GM23338 (cell line): ENCODE data around the gene PCLAF. TPM values are rescaled to one million over a fixed set of nuclear protein-coding genes. Genes with fewer than 3 reads are reported as not detected.

Source experiments
- ATAC-seq: fragments of 200-7000 bp; cut with Tn5 transposase; 3 replicates; pipeline ENCODE4 v1.9.1; 2020
- DNase-seq: peaks from one replicate; pipeline ENCODE4 v3.0.0-alpha.2; 2015; ENCODE audit warnings: low spot score
- H2AFZ ChIP-seq: fragments of 200-600 bp; sonication (generic); 2 replicates; pipeline ENCODE4 v1.8.0; 2016; ENCODE audit warnings: antibody characterized with exemption, mild to moderate bottlenecking, moderate library complexity
- H3F3A ChIP-seq: fragments of 200-600 bp; sonication (generic); replicated peaks from 2 replicates; pipeline ENCODE4 v1.8.0; 2017; ENCODE audit warnings: antibody characterized with exemption, mixed run types, low read depth
- H3K27ac ChIP-seq: fragments of 200-600 bp; sonication (generic); 2 replicates; pipeline ENCODE4 v1.6.1; 2016; ENCODE audit warnings: low read depth
- H3K27me3 ChIP-seq: fragments of 200-600 bp; sonication (generic); 2 replicates; pipeline ENCODE4 v1.8.0; 2016; ENCODE audit warnings: mild to moderate bottlenecking, mixed run types, moderate library complexity; ENCODE audit not compliant: insufficient read depth
- H3K36me3 ChIP-seq: fragments of 200-600 bp; sonication (generic); 2 replicates; pipeline ENCODE4 v1.8.0; 2016; ENCODE audit warnings: mild to moderate bottlenecking; ENCODE audit not compliant: insufficient read depth
- H3K4me1 ChIP-seq: fragments of 200-600 bp; sonication (generic); 2 replicates; pipeline ENCODE4 v1.8.0; 2016; ENCODE audit warnings: mild to moderate bottlenecking, moderate library complexity; ENCODE audit not compliant: insufficient read depth
- H3K4me2 ChIP-seq: fragments of 200-600 bp; sonication (generic); 2 replicates; pipeline ENCODE4 v1.7.1; 2017; ENCODE audit warnings: mixed run types
- H3K4me3 ChIP-seq: fragments of 200-600 bp; sonication (generic); 2 replicates; pipeline ENCODE4 v1.6.1; 2016; ENCODE audit warnings: mixed run types
- H3K79me2 ChIP-seq: fragments of 200-600 bp; sonication (generic); replicated peaks from 2 replicates; pipeline ENCODE4 v1.8.0; 2017; ENCODE audit warnings: mild to moderate bottlenecking; ENCODE audit not compliant: insufficient read depth
- H3K9me2 ChIP-seq: fragments of 200-600 bp; sonication (generic); 2 replicates; pipeline ENCODE4 v1.8.0; 2017; ENCODE audit not compliant: insufficient read depth
- H4K20me1 ChIP-seq: fragments of 200-600 bp; sonication (generic); replicated peaks from 2 replicates; pipeline ENCODE4 v1.8.0; 2017; ENCODE audit warnings: mild to moderate bottlenecking; ENCODE audit not compliant: insufficient read depth
- H3K27ac Mint-ChIP-seq: 2 replicates; pipeline ENCODE4 v1.8.0; 2020; ENCODE audit warnings: inconsistent platforms, mild to moderate bottlenecking, moderate library complexity, mixed read lengths
- H3K27me3 Mint-ChIP-seq: 3 replicates; pipeline ENCODE4 v1.8.0; 2022; ENCODE audit warnings: low read depth, mild to moderate bottlenecking, moderate library complexity, mixed read lengths, inconsistent platforms; ENCODE audit not compliant: insufficient read depth, poor library complexity
- H3K36me3 Mint-ChIP-seq: 3 replicates; pipeline ENCODE4 v1.8.0; 2021; ENCODE audit warnings: low read depth, mild to moderate bottlenecking, inconsistent platforms, moderate library complexity, mixed read lengths
- H3K4me1 Mint-ChIP-seq: 3 replicates; pipeline ENCODE4 v1.8.0; 2020; ENCODE audit warnings: mild to moderate bottlenecking, inconsistent platforms, mixed read lengths
- H3K4me3 Mint-ChIP-seq: 3 replicates; pipeline ENCODE4 v1.8.0; 2021; ENCODE audit warnings: moderate library complexity, mild to moderate bottlenecking, inconsistent platforms, mixed read lengths
- H3K9me3 Mint-ChIP-seq: 3 replicates; pipeline ENCODE4 v1.8.0; 2020; ENCODE audit warnings: moderate library complexity, mild to moderate bottlenecking, inconsistent platforms, mixed read lengths
- EZH2 ChIP-seq: fragments of 200-600 bp; sonication (generic); IDR thresholded peaks from one replicate; pipeline ENCODE4 v1.8.0; 2017; ENCODE audit warnings: antibody characterized with exemption, mild to moderate bottlenecking, low read depth; ENCODE audit not compliant: unreplicated experiment
- JUNB ChIP-seq: IDR thresholded peaks from one replicate; pipeline ENCODE4 v1.6.1; 2016; ENCODE audit warnings: antibody characterized with exemption; ENCODE audit not compliant: unreplicated experiment
- NANOG ChIP-seq: IDR thresholded peaks from 2 replicates; pipeline ENCODE4 v1.6.1; 2016; ENCODE audit warnings: antibody characterized with exemption, borderline replicate concordance
- POLR2AphosphoS5 ChIP-seq: IDR thresholded peaks from 2 replicates; pipeline ENCODE4 v1.6.1; 2016; ENCODE audit warnings: antibody characterized with exemption, low read depth
- STAT1 ChIP-seq: IDR thresholded peaks from one replicate; pipeline ENCODE4 v1.6.1; 2016; ENCODE audit warnings: antibody characterized with exemption; ENCODE audit not compliant: unreplicated experiment
- polyA plus RNA-seq: library from polyadenylated mRNA; unstranded; fragments of >200 nt; fragmentation: Nextera tagmentation; extraction: Ambion mirVana; gene quantifications from 2 replicates; pipeline ENCODE4 v1.2.1, GENCODE V29; 2016
- total RNA-seq: library from RNA; depleted of rRNA; stranded (reverse); fragments of >200 nt; shearing (Covaris generic); gene quantifications from 2 replicates; pipeline ENCODE4 v1.2.3, GENCODE V29; 2014
- TF ChIP-seq, protein P1 (sequence below): IDR thresholded peaks from one replicate; pipeline ENCODE4 v1.6.1; 2018; ENCODE audit warnings: antibody characterized with exemption; ENCODE audit not compliant: unreplicated experiment
- TF ChIP-seq, protein P2 (sequence below): fragments of 250-450 bp; sonication (Bioruptor Pico); IDR thresholded peaks from 2 replicates; pipeline ENCODE4 v1.5.0; 2020; ENCODE audit warnings: mild to moderate bottlenecking, moderate library complexity
- TF ChIP-seq, protein P3 (sequence below), 2 experiments: fragments of 200-600 bp in 1 of 2; sonication (generic) in 1 of 2; conservative IDR thresholded peaks; 2 replicates each; pipeline versions ENCODE4 v1.5.1 to v1.6.1; 2016 to 2017; ENCODE audit warnings: antibody characterized with exemption in 2 of 2, low read depth in 2 of 2, mild to moderate bottlenecking in 2 of 2, moderate library complexity in 1 of 2

The PCLAF gene
- total and polyA plus RNA-seq, 2 experiments from 2014 or later, result 48.9 to 206 TPM

DNA sequence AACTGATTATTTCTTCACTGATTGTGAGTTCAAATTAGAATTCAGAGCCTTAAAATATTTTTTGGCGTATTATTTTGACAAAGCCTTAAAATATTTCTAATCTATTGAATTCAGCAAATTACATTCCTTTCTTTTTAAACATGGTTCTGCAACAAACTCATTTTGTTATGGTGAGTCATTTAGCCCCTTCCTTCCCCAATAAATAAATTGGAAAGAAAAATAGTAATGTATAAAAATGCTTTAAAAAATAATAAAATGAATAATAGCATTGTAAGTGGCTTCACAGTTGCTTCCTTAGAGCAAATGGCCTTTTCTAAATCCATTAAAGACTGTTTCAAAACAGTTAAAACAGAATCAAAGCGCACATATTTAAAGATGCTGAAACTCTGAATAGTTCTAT, 37.4 kb downstream of the PCLAF start:
- Mint-ChIP-seq H3K27me3 (no peaks in the 10 kb centered on the region), H3K4me3 (no peak overlapping the region), H3K9me3 (no peaks in the 10 kb centered on the region), H3K4me1 (peaks cover 14% of the 10 kb centered on the region), H3K27ac (no peak overlapping the region), H3K36me3 (peaks cover 3% of the 10 kb centered on the region; the same call in 2 of the 3 replicates)
- Histone ChIP-seq H4K20me1 (no peaks in the 10 kb centered on the region), H3K4me1 (peaks cover 12% of the 10 kb centered on the region), H3K36me3 (no peaks in the 10 kb centered on the region), H3F3A (no peaks in the 10 kb centered on the region), H2AFZ (no peak overlapping the region), H3K79me2 (peaks cover 36% of the 10 kb centered on the region), H3K27me3 (no peaks in the 10 kb centered on the region), H3K27ac (no peak overlapping the region), H3K4me2 (no peak overlapping the region), H3K4me3 (no peak overlapping the region), H3K9me2 (no peaks in the 10 kb centered on the region)
- no peak for DNase-seq
- TF ChIP-seq, protein P1, sequence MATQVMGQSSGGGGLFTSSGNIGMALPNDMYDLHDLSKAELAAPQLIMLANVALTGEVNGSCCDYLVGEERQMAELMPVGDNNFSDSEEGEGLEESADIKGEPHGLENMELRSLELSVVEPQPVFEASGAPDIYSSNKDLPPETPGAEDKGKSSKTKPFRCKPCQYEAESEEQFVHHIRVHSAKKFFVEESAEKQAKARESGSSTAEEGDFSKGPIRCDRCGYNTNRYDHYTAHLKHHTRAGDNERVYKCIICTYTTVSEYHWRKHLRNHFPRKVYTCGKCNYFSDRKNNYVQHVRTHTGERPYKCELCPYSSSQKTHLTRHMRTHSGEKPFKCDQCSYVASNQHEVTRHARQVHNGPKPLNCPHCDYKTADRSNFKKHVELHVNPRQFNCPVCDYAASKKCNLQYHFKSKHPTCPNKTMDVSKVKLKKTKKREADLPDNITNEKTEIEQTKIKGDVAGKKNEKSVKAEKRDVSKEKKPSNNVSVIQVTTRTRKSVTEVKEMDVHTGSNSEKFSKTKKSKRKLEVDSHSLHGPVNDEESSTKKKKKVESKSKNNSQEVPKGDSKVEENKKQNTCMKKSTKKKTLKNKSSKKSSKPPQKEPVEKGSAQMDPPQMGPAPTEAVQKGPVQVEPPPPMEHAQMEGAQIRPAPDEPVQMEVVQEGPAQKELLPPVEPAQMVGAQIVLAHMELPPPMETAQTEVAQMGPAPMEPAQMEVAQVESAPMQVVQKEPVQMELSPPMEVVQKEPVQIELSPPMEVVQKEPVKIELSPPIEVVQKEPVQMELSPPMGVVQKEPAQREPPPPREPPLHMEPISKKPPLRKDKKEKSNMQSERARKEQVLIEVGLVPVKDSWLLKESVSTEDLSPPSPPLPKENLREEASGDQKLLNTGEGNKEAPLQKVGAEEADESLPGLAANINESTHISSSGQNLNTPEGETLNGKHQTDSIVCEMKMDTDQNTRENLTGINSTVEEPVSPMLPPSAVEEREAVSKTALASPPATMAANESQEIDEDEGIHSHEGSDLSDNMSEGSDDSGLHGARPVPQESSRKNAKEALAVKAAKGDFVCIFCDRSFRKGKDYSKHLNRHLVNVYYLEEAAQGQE, result no peak
- TF ChIP-seq, protein P2, sequence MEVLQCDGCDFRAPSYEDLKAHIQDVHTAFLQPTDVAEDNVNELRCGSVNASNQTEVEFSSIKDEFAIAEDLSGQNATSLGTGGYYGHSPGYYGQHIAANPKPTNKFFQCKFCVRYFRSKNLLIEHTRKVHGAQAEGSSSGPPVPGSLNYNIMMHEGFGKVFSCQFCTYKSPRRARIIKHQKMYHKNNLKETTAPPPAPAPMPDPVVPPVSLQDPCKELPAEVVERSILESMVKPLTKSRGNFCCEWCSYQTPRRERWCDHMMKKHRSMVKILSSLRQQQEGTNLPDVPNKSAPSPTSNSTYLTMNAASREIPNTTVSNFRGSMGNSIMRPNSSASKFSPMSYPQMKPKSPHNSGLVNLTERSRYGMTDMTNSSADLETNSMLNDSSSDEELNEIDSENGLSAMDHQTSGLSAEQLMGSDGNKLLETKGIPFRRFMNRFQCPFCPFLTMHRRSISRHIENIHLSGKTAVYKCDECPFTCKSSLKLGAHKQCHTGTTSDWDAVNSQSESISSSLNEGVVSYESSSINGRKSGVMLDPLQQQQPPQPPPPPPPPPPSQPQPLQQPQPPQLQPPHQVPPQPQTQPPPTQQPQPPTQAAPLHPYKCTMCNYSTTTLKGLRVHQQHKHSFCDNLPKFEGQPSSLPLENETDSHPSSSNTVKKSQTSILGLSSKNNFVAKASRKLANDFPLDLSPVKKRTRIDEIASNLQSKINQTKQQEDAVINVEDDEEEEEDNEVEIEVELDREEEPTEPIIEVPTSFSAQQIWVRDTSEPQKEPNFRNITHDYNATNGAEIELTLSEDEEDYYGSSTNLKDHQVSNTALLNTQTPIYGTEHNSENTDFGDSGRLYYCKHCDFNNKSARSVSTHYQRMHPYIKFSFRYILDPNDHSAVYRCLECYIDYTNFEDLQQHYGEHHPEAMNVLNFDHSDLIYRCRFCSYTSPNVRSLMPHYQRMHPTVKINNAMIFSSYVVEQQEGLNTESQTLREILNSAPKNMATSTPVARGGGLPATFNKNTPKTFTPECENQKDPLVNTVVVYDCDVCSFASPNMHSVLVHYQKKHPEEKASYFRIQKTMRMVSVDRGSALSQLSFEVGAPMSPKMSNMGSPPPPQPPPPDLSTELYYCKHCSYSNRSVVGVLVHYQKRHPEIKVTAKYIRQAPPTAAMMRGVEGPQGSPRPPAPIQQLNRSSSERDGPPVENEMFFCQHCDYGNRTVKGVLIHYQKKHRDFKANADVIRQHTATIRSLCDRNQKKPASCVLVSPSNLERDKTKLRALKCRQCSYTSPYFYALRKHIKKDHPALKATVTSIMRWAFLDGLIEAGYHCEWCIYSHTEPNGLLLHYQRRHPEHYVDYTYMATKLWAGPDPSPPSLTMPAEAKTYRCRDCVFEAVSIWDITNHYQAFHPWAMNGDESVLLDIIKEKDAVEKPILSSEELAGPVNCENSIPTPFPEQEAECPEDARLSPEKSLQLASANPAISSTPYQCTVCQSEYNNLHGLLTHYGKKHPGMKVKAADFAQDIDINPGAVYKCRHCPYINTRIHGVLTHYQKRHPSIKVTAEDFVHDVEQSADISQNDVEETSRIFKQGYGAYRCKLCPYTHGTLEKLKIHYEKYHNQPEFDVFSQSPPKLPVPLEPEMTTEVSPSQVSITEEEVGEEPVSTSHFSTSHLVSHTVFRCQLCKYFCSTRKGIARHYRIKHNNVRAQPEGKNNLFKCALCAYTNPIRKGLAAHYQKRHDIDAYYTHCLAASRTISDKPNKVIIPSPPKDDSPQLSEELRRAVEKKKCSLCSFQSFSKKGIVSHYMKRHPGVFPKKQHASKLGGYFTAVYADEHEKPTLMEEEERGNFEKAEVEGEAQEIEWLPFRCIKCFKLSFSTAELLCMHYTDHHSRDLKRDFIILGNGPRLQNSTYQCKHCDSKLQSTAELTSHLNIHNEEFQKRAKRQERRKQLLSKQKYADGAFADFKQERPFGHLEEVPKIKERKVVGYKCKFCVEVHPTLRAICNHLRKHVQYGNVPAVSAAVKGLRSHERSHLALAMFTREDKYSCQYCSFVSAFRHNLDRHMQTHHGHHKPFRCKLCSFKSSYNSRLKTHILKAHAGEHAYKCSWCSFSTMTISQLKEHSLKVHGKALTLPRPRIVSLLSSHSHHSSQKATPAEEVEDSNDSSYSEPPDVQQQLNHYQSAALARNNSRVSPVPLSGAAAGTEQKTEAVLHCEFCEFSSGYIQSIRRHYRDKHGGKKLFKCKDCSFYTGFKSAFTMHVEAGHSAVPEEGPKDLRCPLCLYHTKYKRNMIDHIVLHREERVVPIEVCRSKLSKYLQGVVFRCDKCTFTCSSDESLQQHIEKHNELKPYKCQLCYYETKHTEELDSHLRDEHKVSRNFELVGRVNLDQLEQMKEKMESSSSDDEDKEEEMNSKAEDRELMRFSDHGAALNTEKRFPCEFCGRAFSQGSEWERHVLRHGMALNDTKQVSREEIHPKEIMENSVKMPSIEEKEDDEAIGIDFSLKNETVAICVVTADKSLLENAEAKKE (CRISPR knock-in tag), result no peak
- no peak for TF ChIP-seq JUNB
- no peak for TF ChIP-seq NANOG
- TF ChIP-seq STAT1, result no peak
- TF ChIP-seq EZH2, result no peak
- TF ChIP-seq, protein P3, sequence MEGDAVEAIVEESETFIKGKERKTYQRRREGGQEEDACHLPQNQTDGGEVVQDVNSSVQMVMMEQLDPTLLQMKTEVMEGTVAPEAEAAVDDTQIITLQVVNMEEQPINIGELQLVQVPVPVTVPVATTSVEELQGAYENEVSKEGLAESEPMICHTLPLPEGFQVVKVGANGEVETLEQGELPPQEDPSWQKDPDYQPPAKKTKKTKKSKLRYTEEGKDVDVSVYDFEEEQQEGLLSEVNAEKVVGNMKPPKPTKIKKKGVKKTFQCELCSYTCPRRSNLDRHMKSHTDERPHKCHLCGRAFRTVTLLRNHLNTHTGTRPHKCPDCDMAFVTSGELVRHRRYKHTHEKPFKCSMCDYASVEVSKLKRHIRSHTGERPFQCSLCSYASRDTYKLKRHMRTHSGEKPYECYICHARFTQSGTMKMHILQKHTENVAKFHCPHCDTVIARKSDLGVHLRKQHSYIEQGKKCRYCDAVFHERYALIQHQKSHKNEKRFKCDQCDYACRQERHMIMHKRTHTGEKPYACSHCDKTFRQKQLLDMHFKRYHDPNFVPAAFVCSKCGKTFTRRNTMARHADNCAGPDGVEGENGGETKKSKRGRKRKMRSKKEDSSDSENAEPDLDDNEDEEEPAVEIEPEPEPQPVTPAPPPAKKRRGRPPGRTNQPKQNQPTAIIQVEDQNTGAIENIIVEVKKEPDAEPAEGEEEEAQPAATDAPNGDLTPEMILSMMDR (conservative IDR thresholded peaks at IDR 0.05; ENCODE audit: low read depth in 2 of 2), result no peak
- no peak for TF ChIP-seq POLR2AphosphoS5
- no peak for ATAC-seq
